ENCODE data around the gene GABARAP. TPM values are rescaled to one million over a fixed set of nuclear protein-coding genes. Genes with fewer than 3 reads are reported as not detected.

Gene GABARAP
- total and polyA plus RNA-seq, 2 of the 13 experiments (the other 11 are each of a cell fraction or from before 2014, with no cell fraction given): 161 to 310 TPM

GRCh38 chr17:7281953-7282751 is 39.9 kb upstream of the GABARAP start (continued):
- TF ChIP-seq ZNF407 (CRISPR knock-in tag; IDR thresholded peaks at IDR 0.05; ENCODE audit: not compliant biosample characterization) (no peak), HMGXB4 (CRISPR knock-in tag; IDR thresholded peaks at IDR 0.05; ENCODE audit: borderline replicate concordance in 1 of 2, low read depth in 1 of 2) (peak in 1 of 2 experiments; percentile 49; a peak in 1 of 4 replicates), ZFP82 (CRISPR knock-in tag; IDR thresholded peaks at IDR 0.05; ENCODE audit: borderline replicate concordance) (0 out of 2 replicates have a peak, but pooled peaks have one; percentile 46), MAX (IDR thresholded peaks at IDR 0.05) (peak; percentile 13; the same call in 1 of the 2 replicates), PCBP1 (IDR thresholded peaks at IDR 0.05; ENCODE audit: borderline replicate concordance, low read depth, low read length) (0 out of 2 replicates have a peak, but pooled peaks have one; percentile 19), ZNF746 (CRISPR knock-in tag; IDR thresholded peaks at IDR 0.05) (0 out of 2 replicates have a peak, but pooled peaks have one; percentile 19), PAXIP1 (CRISPR knock-in tag; conservative IDR thresholded peaks at IDR 0.05) (peak; percentile 20; the same call in 1 of the 2 replicates), CTCF (CRISPR knock-in tag; IDR thresholded peaks at IDR 0.05) (0 out of 2 replicates have a peak, but pooled peaks have one; percentile 3)
